ENCODE measurements around the gene SEMA4D. TPM values are rescaled to one million over a fixed set of nuclear protein-coding genes. Genes with fewer than 3 reads are reported as not detected.
"Not testable (repeated sequence)": the region's sequence is repeated elsewhere in the genome, so short reads cannot be mapped to it uniquely, and the experiment has no call there.

SEMA4D gene
- total RNA-seq, 4 donors from 2014 or later = 37.3 to 50.1 (median 42.6) TPM

DNA sequence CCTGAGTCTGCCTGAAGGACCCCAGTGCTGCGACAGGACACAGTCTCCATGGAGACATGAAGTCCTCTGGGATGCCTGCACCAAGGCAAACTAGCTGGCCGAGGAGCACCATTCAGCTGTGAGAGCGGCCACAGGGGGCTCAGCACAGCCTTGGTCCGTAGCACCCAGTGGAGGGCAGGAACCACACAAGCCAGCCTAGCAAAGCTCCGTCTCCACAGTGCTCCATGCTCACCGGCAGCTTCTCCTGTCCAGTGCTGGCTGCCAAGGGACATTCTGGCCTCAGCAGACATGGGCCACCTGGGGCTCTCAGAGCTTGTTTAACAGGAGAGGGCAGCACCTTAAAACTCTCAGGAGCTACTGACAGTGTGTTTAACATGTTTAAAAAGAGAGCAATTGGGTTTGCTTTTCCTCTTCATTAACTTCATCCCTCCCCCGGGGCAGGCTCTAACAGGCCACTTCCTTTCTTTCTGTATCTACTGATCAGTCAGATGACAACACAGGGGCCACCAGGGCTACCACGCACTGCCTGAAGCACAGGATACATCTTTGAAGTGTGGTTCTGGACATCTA lies 122.6 kb downstream of the SEMA4D start:
- H3K27ac ChIP-seq = no peak overlapping the region
- H3K36me3 ChIP-seq = peaks cover 26% of the 10 kb centered on the region
- DNase-seq (ENCODE audit: low spot score in 2 of 2) = no peak

DNA sequence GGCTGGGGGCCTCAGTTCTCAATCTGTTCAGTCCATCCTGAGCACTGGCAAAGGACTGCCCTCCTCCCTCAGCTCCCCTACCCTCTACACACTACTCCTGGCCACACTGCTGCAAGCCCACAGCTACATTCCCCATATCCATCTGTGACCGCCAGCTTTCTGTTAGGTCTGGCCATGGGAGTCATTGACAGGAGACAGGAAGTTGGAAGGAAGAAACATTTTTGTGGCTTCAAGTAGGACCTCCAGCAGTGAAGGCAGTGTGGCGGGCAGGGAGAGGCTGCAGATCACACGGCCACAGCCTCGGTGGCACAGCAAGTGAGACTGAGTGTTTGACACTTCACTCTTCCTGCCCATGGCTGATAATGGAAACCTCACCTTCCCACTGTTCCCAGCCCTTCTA lies 123.7 kb downstream of the SEMA4D start:
- Histone ChIP-seq H3K9me3 (no peaks in the 10 kb centered on the region), H3K4me3 (no peak overlapping the region), H3K36me3 (peaks cover 18% of the 10 kb centered on the region), H3K27ac (no peak overlapping the region), H3K4me1 (peaks cover 3% of the 10 kb centered on the region), H3K27me3 (no peaks in the 10 kb centered on the region)
- no peak for TF ChIP-seq EP300 (IDR thresholded peaks at IDR 0.05)
- TF ChIP-seq, protein P1, sequence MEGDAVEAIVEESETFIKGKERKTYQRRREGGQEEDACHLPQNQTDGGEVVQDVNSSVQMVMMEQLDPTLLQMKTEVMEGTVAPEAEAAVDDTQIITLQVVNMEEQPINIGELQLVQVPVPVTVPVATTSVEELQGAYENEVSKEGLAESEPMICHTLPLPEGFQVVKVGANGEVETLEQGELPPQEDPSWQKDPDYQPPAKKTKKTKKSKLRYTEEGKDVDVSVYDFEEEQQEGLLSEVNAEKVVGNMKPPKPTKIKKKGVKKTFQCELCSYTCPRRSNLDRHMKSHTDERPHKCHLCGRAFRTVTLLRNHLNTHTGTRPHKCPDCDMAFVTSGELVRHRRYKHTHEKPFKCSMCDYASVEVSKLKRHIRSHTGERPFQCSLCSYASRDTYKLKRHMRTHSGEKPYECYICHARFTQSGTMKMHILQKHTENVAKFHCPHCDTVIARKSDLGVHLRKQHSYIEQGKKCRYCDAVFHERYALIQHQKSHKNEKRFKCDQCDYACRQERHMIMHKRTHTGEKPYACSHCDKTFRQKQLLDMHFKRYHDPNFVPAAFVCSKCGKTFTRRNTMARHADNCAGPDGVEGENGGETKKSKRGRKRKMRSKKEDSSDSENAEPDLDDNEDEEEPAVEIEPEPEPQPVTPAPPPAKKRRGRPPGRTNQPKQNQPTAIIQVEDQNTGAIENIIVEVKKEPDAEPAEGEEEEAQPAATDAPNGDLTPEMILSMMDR (IDR thresholded peaks at IDR 0.05) = no peak
- no peak for TF ChIP-seq POLR2AphosphoS5 (IDR thresholded peaks at IDR 0.05)
- WGBS = 74% methylated on average over 4 of the region's 4 CpGs
- no peak for DNase-seq (ENCODE audit: low spot score in 2 of 2)

More for the DNA sequence above, 122.6 kb downstream of the SEMA4D start:
- H3K4me1 ChIP-seq = peaks cover 3% of the 10 kb centered on the region
- H3K9me3 ChIP-seq = no peaks in the 10 kb centered on the region
- no peaks in the 10 kb centered on the region for H3K27me3 ChIP-seq
- H3K4me3 ChIP-seq = no peak overlapping the region
- TF ChIP-seq EP300 (IDR thresholded peaks at IDR 0.05) (no peak), POLR2AphosphoS5 (IDR thresholded peaks at IDR 0.05) (no peak), POLR2A (IDR thresholded peaks at IDR 0.05) (no peak)
- TF ChIP-seq, protein P1 (IDR thresholded peaks at IDR 0.05) = no peak
- 40% methylated on average over 3 of the region's 8 CpGs for WGBS

DNA sequence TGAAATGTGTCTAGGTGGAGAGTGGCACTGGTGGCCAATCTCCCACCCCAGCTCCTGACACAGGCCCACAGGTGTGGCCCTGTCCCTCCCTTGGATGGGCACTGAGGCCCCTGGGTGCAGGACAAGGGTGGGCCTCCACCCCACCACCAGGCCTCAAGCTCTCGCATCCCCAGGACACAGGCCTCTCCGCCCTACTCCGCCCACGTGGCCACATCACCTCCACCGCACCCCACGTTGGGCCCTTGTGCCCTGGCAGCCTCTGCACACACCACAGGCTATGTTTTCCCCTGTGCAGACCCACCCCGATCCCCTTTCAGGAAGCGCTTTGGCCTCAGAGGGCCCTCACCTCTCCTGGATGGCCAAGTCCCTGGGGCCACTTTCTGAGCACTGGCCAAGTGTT lies 124.9 kb downstream of the SEMA4D start:
- 96% methylated on average over 7 of the region's 8 CpGs for WGBS

DNA sequence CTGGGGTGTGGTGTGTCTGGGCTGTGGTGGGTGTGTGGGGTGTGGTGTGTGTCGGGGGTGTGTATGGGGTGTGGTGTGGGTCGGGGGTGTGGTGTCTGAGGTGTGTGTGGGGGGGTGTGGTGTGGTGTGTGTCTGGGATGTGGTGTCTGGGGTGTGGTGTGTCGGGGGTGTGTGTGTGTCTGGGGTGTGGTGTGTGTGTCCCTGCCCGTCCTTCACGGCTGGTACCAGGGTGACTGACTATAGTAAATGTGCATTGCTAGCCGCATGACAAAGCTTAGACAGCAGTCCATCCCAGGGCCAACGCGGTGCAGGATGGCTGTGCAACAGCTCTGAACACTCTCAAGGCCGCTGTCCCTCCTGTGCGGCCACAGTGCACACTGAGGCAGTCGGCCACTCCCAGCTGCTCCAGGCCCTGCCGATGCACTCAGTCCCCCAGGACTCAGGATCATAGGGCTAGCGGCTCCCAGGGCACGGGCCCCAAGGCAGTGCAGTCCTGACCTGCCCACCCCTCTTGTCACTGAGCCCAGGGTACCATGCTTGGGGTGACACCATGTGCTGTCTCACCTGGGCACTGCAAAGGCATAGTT lies 125.6 kb downstream of the SEMA4D start:
- peaks cover 3% of the 10 kb centered on the region for H3K4me1 ChIP-seq
- H3K9me3 ChIP-seq = no peaks in the 10 kb centered on the region
- TF ChIP-seq POLR2A (IDR thresholded peaks at IDR 0.05) (no peak), EP300 (IDR thresholded peaks at IDR 0.05) (no peak), POLR2AphosphoS5 (IDR thresholded peaks at IDR 0.05) (no peak)
- TF ChIP-seq, protein P1 (IDR thresholded peaks at IDR 0.05) = no peak
- H3K36me3 ChIP-seq = peaks cover 8% of the 10 kb centered on the region
- DNase-seq (ENCODE audit: low spot score in 2 of 2) = no peak
- no peak overlapping the region for H3K27ac ChIP-seq
- no peak overlapping the region for H3K4me3 ChIP-seq
- 74% methylated on average over 9 of the region's 14 CpGs for WGBS
- no peaks in the 10 kb centered on the region for H3K27me3 ChIP-seq

More for the DNA sequence above, 124.9 kb downstream of the SEMA4D start:
- H3K36me3 ChIP-seq = peaks cover 11% of the 10 kb centered on the region
- no peak overlapping the region for H3K4me3 ChIP-seq
- TF ChIP-seq EP300 (IDR thresholded peaks at IDR 0.05) (no peak), POLR2A (IDR thresholded peaks at IDR 0.05) (no peak)
- H3K4me1 ChIP-seq = peaks cover 3% of the 10 kb centered on the region
- no peak for DNase-seq (ENCODE audit: low spot score in 2 of 2)
- no peaks in the 10 kb centered on the region for H3K27me3 ChIP-seq
- no peak overlapping the region for H3K27ac ChIP-seq
- no peaks in the 10 kb centered on the region for H3K9me3 ChIP-seq

DNA sequence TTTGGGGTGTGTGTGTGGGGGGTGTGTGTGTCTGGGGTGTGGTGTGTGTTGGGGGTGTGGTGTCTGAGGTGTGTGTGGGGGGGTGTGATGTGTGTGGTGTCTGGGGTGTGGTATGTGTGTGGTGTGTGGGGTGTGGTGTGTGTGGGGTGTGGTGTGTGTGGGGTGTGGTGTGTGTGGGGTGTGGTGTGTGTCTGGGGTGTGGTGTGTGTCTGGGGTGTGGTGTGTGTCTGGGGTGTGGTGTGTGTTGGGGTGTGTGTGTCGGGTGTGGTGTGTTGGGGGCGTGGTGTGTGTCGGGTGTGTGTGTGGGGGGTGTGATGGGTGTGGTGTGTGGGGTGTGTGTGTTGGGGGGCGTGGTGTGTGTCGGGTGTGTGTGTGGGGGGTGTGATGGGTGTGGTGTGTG lies 126.1 kb downstream of the SEMA4D start:
- H3K9me3 ChIP-seq; H3K4me3 ChIP-seq; H3K27ac ChIP-seq; H3K36me3 ChIP-seq; H3K27me3 ChIP-seq; DNase-seq (ENCODE audit: low spot score in 2 of 2); H3K4me1 ChIP-seq: not testable (repeated sequence)
- 64% methylated on average over 5 of the region's 5 CpGs for WGBS

DNA sequence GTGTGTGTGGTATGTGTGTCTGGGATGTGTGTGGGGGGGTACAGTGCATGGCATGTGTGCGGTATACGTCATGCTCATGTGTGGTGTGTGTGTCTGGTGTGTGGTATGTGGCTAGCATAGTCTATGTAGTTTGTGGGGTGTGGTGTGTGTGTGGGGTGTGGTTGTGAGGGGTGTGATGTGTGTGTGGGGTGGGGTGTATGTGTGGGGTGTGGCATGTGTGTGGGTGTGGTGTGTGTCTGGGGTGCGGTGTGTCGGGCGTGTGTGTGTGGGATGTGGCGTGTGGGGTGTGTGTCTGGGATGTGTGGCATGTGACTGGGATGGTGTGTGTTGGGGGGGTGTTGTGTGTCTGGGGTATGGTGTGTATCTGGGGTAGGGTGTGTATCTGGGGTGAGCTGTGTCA lies 127.3 kb downstream of the SEMA4D start:
- no peak for DNase-seq (ENCODE audit: low spot score in 2 of 2)
- Histone ChIP-seq H3K27me3 (no peaks in the 10 kb centered on the region), H3K36me3 (no peaks in the 10 kb centered on the region), H3K9me3 (no peaks in the 10 kb centered on the region), H3K27ac (no peak overlapping the region), H3K4me3 (no peak overlapping the region), H3K4me1 (peaks cover 3% of the 10 kb centered on the region)
- WGBS = 69% methylated on average over 6 of the region's 6 CpGs
- TF ChIP-seq, protein P1 (IDR thresholded peaks at IDR 0.05) = no peak
- TF ChIP-seq POLR2A (IDR thresholded peaks at IDR 0.05) (no peak), POLR2AphosphoS5 (IDR thresholded peaks at IDR 0.05) (no peak), EP300 (IDR thresholded peaks at IDR 0.05) (no peak)
